DMS79 (cell line): ENCODE data around the gene ZNRF3.
"Not testable (repeated sequence)": the region's sequence is repeated elsewhere in the genome, so short reads cannot be mapped to it uniquely, and the experiment has no call there.

Experiments used
- DNase-seq: peaks from one replicate; lab custom pipeline; 2025; lab: John Stamatoyannopoulos, UW

Gene ZNRF3

GRCh38 chr22:28985581-28986290 lies 102.4 kb downstream of the ZNRF3 start:
- no peak for DNase-seq

GRCh38 chr22:28986366-28986765 lies 103.0 kb downstream of the ZNRF3 start:
- no peak for DNase-seq

- DNase-seq = no peak
Observed at GRCh38 chr22:28988457-28988856, 105.1 kb downstream of the ZNRF3 start.

GRCh38 chr22:28989035-28989464 lies 105.7 kb downstream of the ZNRF3 start:
- DNase-seq = no peak

GRCh38 chr22:28989484-28989883 lies 106.1 kb downstream of the ZNRF3 start:
- DNase-seq = no peak

GRCh38 chr22:28989912-28990311 lies 106.5 kb downstream of the ZNRF3 start:
- no peak for DNase-seq

- DNase-seq = no peak
Observed at GRCh38 chr22:28992565-28993356, 109.4 kb downstream of the ZNRF3 start.

- DNase-seq = no peak
Observed at GRCh38 chr22:28994522-28994921, 111.2 kb downstream of the ZNRF3 start.

- no peak for DNase-seq
Observed at GRCh38 chr22:28995551-28995950, 112.2 kb downstream of the ZNRF3 start.

- no peak for DNase-seq
Observed at GRCh38 chr22:28997342-28997741, 114.0 kb downstream of the ZNRF3 start.

- DNase-seq = no peak
Observed at GRCh38 chr22:28998681-28999080, 115.3 kb downstream of the ZNRF3 start.

GRCh38 chr22:28999510-28999909 lies 116.1 kb downstream of the ZNRF3 start:
- no peak for DNase-seq

- DNase-seq = no peak
Observed at GRCh38 chr22:28999919-29000556, 116.7 kb downstream of the ZNRF3 start.

GRCh38 chr22:29000641-29001040 lies 117.3 kb downstream of the ZNRF3 start:
- DNase-seq = no peak

- DNase-seq = no peak
Observed at GRCh38 chr22:29002603-29003002, 119.2 kb downstream of the ZNRF3 start.

- no peak for DNase-seq
Observed at GRCh38 chr22:29003552-29003951, 120.2 kb downstream of the ZNRF3 start.

GRCh38 chr22:29003975-29004646 lies 120.7 kb downstream of the ZNRF3 start:
- peak; percentile 61 for DNase-seq

- peak; percentile 53 for DNase-seq
Observed at GRCh38 chr22:29004647-29005371, 121.4 kb downstream of the ZNRF3 start.

- not testable (repeated sequence) for DNase-seq
Observed at GRCh38 chr22:29005754-29006153, 122.4 kb downstream of the ZNRF3 start.

GRCh38 chr22:29006346-29006745 lies 123.0 kb downstream of the ZNRF3 start:
- DNase-seq = no peak

GRCh38 chr22:29009148-29009547 lies 125.8 kb downstream of the ZNRF3 start:
- no peak for DNase-seq
